Stimulated activated naive CD8-positive, alpha-beta T cell treated with anti-CD3 and anti-CD28 coated beads, Interleukin-15, Interleukin-2, amounts not matched to agents 100 U/mL and 50 U/mL, for 24 hours (primary cell): Measurements from ENCODE around the gene ARHGAP5.

Experiments used
- ATAC-seq: fragments of 150-1000 bp; cut with Tn5 transposase; one replicate; pipeline ENCODE4 v1.10.0; 2021
- DNase-seq: peaks from one replicate; pipeline ENCODE4 v3.0.0; 2021

ARHGAP5 gene

DNA sequence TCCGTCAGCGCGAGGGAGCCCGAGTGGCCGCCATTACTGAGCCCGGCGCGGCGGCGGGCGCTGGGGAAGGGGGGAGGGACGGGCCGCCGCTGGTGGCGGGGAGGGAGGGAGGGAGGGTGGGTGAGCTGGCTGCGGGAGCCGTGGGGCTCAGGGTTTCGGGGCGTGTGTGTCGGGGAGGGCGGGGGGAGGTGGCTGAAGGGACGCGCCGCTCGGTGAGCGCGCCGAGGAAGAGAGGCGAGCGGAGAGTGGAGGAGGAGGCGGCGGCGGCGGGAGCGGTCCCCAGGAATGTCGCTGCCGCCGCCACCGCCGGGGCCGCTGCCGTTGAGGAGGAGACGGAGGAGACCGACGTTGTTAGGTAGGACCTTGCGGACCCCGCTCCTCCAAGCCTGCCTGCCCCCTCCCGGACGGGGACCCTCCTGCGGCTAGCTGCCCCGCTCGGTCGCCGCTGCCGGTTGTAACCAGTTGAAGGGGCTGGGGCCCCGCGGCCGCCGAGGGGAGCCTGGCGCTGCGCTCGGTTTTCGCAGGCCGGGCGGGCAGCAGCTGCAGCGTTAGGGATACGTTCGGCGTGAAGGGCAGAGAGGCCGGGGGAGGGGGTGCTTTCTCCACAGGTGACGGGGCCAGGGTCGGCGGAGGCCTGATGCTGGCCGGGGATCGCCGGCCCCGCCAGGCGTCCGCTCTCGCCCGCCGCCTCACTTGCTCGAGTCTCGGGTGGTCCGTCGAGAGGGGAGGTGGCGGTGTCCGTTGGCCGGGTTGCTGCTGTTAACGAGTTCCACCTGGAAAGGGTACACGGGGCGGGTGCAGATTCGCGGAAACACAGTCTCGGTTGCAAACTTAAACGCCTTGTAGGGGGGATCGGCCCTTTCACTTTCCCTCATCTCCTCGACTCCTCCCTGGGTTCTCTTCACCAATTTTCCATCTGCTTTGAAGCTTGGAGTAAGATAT lies at the start of gene ARHGAP5:
ARHGAP5 (plus strand) TSS at position 224 of the 942 bp plus-strand sequence. CDS start 13,366 bp downstream, outside the sequence.
- DNase-seq (peak; percentile 54), ATAC-seq (peak; percentile 5)

GRCh38 chr14:32028599-32028998 lies 48.5 kb upstream of the ARHGAP5 start:
- no peak for DNase-seq
- ATAC-seq: no peak

- ATAC-seq (no peak), DNase-seq (no peak)
Observed at GRCh38 chr14:32033543-32033942, 43.6 kb upstream of the ARHGAP5 start.

- no peak for ATAC-seq
Observed at GRCh38 chr14:32038876-32039275, 38.2 kb upstream of the ARHGAP5 start.

GRCh38 chr14:32039401-32040030 lies 37.6 kb upstream of the ARHGAP5 start:
- DNase-seq (no peak), ATAC-seq (no peak)

More at GRCh38 chr14:32038876-32039275, 38.2 kb upstream of the ARHGAP5 start:
- no peak for DNase-seq

DNA sequence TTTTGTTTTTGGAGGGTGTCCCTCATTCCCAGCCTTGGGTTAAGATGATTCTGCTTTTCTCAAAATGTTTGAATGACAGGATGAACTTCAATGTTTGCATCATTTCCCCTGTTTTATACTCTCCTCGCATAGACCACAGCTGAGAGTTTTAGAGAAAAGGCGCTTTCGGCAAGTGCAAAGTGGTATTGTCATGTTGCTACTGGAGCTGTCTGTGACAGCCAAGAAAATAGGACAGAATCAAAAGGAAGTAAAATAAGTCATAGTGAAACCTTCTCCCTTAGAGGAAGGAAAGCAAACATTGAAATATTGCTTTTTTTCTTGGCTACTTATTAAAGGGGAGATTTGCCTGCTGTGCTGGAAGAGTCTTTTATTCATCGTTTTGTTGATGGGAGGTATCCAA lies 33.5 kb upstream of the ARHGAP5 start:
- DNase-seq: no peak
- ATAC-seq: no peak

GRCh38 chr14:32044454-32044853 lies 32.6 kb upstream of the ARHGAP5 start:
- ATAC-seq (no peak), DNase-seq (no peak)

DNA sequence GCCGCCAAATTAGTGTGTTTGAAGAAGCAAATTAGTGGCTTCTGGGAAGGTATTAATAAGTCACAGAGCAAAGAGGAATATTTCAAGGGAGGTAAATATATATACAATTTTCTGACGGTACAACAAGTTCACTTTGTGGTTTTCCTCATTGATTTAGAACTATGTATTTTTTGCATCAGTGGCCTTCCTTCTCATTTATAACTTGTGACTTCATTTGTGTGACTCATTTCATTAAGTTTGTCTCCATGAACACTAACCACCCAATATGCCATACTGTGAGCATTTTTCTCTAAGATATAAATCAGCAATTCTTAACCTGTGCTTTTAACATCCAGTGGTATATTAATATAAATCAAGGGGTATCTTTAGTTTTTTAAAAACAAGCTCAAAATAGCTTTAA lies 29.3 kb upstream of the ARHGAP5 start:
- no peak for DNase-seq

GRCh38 chr14:32049361-32050088 lies 27.6 kb upstream of the ARHGAP5 start:
- ATAC-seq (no peak), DNase-seq (no peak)

More for the DNA sequence above, 29.3 kb upstream of the ARHGAP5 start:
- no peak for ATAC-seq

DNA sequence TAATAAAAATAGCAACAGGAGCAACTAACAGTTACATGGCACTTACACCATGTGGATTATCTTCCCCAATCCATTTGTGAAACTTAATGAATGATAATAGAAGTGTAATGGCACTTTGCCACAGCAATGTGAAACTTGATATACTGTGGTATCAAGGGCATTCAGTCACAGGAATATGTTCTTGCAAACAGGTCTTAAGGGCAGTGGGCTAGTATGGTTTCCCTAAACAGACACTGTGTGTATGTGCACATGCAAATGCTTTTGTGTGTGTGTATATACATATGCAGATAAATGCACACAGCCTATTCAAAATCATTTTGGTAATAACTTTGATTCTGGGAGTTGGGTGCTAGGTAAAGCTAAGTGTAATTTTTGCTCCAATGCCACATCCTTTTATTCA lies 26.2 kb upstream of the ARHGAP5 start:
- DNase-seq (no peak), ATAC-seq (no peak)

DNA sequence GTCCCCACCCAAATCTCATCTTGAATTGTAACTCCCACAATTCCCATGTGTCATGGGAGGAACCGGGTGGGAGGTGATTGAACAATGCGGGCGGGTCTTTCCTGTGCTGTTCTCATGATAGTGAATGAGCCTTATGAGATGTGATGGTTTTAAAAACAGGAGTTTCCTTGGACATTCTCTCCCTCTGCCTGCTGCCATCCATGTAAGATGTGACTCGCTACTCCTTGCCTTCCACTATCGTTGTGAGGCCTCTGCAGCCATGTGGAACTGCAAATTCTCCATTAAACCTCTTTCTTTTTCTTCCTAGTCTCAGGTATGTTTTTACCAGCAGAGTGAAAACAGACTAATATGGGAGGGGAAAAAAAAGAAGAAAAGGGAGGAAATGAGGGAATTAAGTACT lies 22.6 kb upstream of the ARHGAP5 start:
- no peak for DNase-seq
- ATAC-seq: no peak

GRCh38 chr14:32055175-32055574 lies 21.9 kb upstream of the ARHGAP5 start:
- no peak for DNase-seq

DNA sequence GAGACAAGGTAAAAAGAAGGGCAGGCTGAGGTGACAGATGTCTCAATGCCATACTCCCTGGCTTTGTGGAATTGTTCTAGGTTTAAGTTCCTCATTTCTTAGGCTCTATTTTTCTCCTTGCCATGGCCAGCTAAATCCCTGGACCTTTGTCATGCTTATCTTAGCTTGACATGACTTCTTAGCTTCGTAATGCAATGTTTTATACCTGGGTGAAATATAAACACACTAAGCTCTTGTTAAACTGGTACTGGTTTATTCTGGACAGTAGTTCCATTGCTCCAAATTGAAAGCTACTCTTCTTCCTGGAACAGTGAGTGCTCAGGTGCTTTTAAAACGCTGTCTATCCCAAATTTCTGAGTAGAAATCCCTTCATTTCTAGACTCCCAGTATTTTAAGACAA lies 17.4 kb upstream of the ARHGAP5 start:
- no peak for DNase-seq
- no peak for ATAC-seq

More at GRCh38 chr14:32055175-32055574, 21.9 kb upstream of the ARHGAP5 start:
- ATAC-seq: no peak

- no peak for DNase-seq
- no peak for ATAC-seq
Observed at GRCh38 chr14:32064931-32065330, 12.2 kb upstream of the ARHGAP5 start.

- no peak for ATAC-seq
Observed at GRCh38 chr14:32068708-32069107, 8.4 kb upstream of the ARHGAP5 start.

DNA sequence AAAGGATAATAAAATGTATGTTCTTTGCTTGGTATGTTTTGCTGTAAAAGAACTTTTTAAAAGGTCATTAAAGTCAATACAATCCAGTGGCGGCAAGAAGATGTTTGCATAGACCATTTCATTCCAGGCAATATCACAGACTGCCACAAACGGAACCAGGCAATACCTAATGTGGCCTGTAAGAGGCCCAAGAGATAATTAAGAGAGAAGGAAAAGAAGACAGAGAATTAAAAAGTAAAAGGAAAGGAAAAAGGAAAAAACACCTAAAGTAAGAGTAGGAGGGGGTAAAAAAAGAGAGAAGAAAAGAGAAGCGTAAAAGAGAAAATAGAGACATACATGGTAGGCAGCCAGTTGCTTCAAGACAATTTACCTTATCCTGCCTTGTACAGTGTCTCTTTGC lies 6.8 kb upstream of the ARHGAP5 start:
- ATAC-seq (no peak), DNase-seq (no peak)

More at GRCh38 chr14:32068708-32069107, 8.4 kb upstream of the ARHGAP5 start:
- DNase-seq: no peak

GRCh38 chr14:32072676-32073075 lies 4.4 kb upstream of the ARHGAP5 start:
- ATAC-seq: no peak
- no peak for DNase-seq

DNA sequence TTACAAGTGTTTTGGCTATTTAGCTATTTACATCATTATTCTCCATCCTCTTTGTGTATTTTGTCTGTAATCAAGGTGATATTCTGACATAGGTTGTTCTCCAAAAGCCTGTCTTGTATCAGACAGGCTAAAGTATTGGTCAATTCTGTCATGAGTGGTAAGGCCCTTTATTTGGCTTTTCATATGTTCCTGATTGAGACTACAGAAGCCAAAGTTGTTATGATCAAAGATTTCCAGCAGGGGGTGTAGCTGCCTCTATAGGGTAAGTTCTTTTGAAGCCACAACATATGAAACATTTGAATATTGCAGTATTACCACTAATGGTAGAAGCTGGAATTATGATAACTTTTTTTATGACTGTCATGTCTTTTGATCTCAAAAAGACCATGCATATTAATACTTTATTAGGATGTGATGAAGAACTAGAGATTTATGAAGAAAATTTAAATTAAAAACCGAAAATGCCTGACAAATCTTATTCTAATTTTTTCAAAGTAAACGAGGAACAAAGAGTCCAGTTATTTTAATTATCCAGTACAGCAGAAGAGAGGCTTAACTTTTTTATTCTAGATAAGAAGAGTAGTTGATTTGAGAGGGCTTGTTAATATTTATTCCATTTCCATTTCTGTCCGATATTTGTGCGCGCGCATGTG lies 3.4 kb upstream of the ARHGAP5 start:
- no peak for ATAC-seq

GRCh38 chr14:32074887-32075572 lies 2.1 kb upstream of the ARHGAP5 start:
- ATAC-seq: no peak
- DNase-seq: no peak

More for the DNA sequence above, 3.4 kb upstream of the ARHGAP5 start:
- peak; percentile 36 for DNase-seq

- no peak for DNase-seq
- ATAC-seq: peak; percentile 30
Observed at GRCh38 chr14:32075672-32076277, 1.3 kb upstream of the ARHGAP5 start.
